Muscle layer of colon (tissue), 2 donors: ENCODE measurements around the gene POFUT2.

Source experiments
- H3K27ac ChIP-seq: one replicate; pipeline ENCODE4 v1.7.0; 2013; ENCODE audit warnings: low read depth, mild to moderate bottlenecking, low read length, moderate library complexity
- H3K27me3 ChIP-seq, 2 donors: one replicate each; pipeline ENCODE4 v1.7.0; 2013; ENCODE audit warnings: low read length in 2 of 2, mild to moderate bottlenecking in 2 of 2; ENCODE audit not compliant: insufficient read depth in 2 of 2, control insufficient read depth in 1 of 2
- H3K36me3 ChIP-seq: one replicate; pipeline ENCODE4 v1.7.0; 2013; ENCODE audit warnings: mild to moderate bottlenecking, low read length; ENCODE audit not compliant: insufficient read depth
- H3K4me1 ChIP-seq: one replicate; pipeline ENCODE4 v1.7.0; 2013; ENCODE audit warnings: mild to moderate bottlenecking, low read length; ENCODE audit not compliant: insufficient read depth
- H3K4me3 ChIP-seq, 2 donors: one replicate each; pipeline ENCODE4 v1.7.0; 2013; ENCODE audit warnings: low read length in 2 of 2, low read depth in 1 of 2, mild to moderate bottlenecking in 1 of 2, moderate library complexity in 1 of 2
- H3K9ac ChIP-seq: one replicate; pipeline ENCODE4 v1.7.0; 2013; ENCODE audit warnings: low read length
- H3K9me3 ChIP-seq: one replicate; pipeline ENCODE4 v1.7.0; 2013; ENCODE audit warnings: mild to moderate bottlenecking, low read length
- donor health status: abdominal sarcoma.
- donor health status: Adenocarcinoma of cecum.

Gene POFUT2

GRCh38 chr21:45253633-45254459 is 33.8 kb downstream of the POFUT2 start:
- H3K9ac ChIP-seq: no peak overlapping the region
- H3K4me1 ChIP-seq: peaks cover 4% of the 10 kb centered on the region
- no peaks in the 10 kb centered on the region for H3K9me3 ChIP-seq
- no peaks in the 10 kb centered on the region for H3K36me3 ChIP-seq
- H3K27me3 ChIP-seq: peaks cover 0 to 42% of the 10 kb centered on the region in 2 donors
- no peak overlapping the region for H3K27ac ChIP-seq
- no peak overlapping the region for H3K4me3 ChIP-seq

- H3K4me3 ChIP-seq: no peak overlapping the region
- no peaks in the 10 kb centered on the region for H3K36me3 ChIP-seq
- no peak overlapping the region for H3K27ac ChIP-seq
- H3K9me3 ChIP-seq: no peaks in the 10 kb centered on the region
- H3K27me3 ChIP-seq: peaks cover 0 to 42% of the 10 kb centered on the region in 2 donors
- H3K9ac ChIP-seq: no peak overlapping the region
- peaks cover 9% of the 10 kb centered on the region for H3K4me1 ChIP-seq
Measured at GRCh38 chr21:45253180-45253579, 34.5 kb downstream of the POFUT2 start.

- H3K4me3 ChIP-seq: no peak overlapping the region
- peaks cover 11% of the 10 kb centered on the region for H3K4me1 ChIP-seq
- no peak overlapping the region for H3K27ac ChIP-seq
- no peak overlapping the region for H3K9ac ChIP-seq
- H3K36me3 ChIP-seq: no peaks in the 10 kb centered on the region
- no peaks in the 10 kb centered on the region for H3K9me3 ChIP-seq
- peaks cover 0 to 36% of the 10 kb centered on the region in 2 donors for H3K27me3 ChIP-seq
Measured at GRCh38 chr21:45252448-45252925, 35.2 kb downstream of the POFUT2 start.

GRCh38 chr21:45251635-45252447 is 35.9 kb downstream of the POFUT2 start:
- Histone ChIP-seq H3K4me1 (peaks cover 11% of the 10 kb centered on the region), H3K9me3 (no peaks in the 10 kb centered on the region), H3K27ac (no peak overlapping the region), H3K27me3 (peaks cover 0 to 30% of the 10 kb centered on the region in 2 donors), H3K36me3 (no peaks in the 10 kb centered on the region), H3K9ac (no peak overlapping the region), H3K4me3 (no peak overlapping the region)

GRCh38 chr21:45250914-45251634 is 36.6 kb downstream of the POFUT2 start:
- Histone ChIP-seq H3K27me3 (peaks cover 0 to 22% of the 10 kb centered on the region in 2 donors), H3K36me3 (no peaks in the 10 kb centered on the region), H3K4me1 (peaks cover 11% of the 10 kb centered on the region), H3K9me3 (no peaks in the 10 kb centered on the region), H3K9ac (no peak overlapping the region), H3K27ac (no peak overlapping the region), H3K4me3 (no peak overlapping the region)

- no peak overlapping the region for H3K9ac ChIP-seq
- no peak overlapping the region for H3K4me3 ChIP-seq
- H3K27ac ChIP-seq: peak overlapping the region; percentile 50
- H3K27me3 ChIP-seq: peaks cover 0 to 16% of the 10 kb centered on the region in 2 donors
- no peaks in the 10 kb centered on the region for H3K36me3 ChIP-seq
- H3K4me1 ChIP-seq: peaks cover 11% of the 10 kb centered on the region
- H3K9me3 ChIP-seq: no peaks in the 10 kb centered on the region
Measured at GRCh38 chr21:45250272-45250671, 37.4 kb downstream of the POFUT2 start.

- Histone ChIP-seq H3K4me1 (peaks cover 11% of the 10 kb centered on the region), H3K27ac (peak overlapping the region; percentile 50), H3K27me3 (peaks cover 0 to 16% of the 10 kb centered on the region in 2 donors), H3K4me3 (no peak overlapping the region), H3K9me3 (no peaks in the 10 kb centered on the region), H3K36me3 (no peaks in the 10 kb centered on the region), H3K9ac (no peak overlapping the region)
Measured at GRCh38 chr21:45249626-45250025, 38.1 kb downstream of the POFUT2 start.

DNA sequence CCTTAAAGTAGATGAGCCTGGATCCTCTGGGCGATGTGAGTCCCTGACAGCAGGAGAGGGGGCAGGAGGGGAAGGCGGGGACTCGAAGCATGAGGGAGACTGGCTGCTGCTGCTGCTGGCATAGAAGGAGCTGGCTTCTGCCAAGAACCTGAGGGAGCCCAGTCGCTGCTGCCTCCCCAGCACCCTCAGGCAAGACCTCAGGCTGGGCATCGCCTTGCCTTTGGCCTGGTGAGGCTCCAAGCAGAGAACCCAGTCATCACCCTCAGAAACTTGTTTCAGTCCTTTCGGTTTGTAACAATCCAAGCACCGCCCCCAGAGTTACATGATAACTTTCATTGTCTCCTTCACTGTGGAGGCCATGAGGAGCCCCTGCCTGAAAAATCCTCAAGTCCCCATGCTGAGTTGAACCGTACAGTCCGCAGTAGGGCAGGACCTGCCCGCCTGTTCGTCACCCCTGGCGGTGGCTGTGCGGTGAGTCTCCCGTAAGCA is 38.8 kb downstream of the POFUT2 start:
- Histone ChIP-seq H3K27ac (peak overlapping the region; percentile 20), H3K36me3 (no peaks in the 10 kb centered on the region), H3K9ac (peak overlapping the region; percentile 10), H3K4me3 (peak overlapping the region; percentile 8 to 47), H3K27me3 (peaks cover 0 to 13% of the 10 kb centered on the region in 2 donors), H3K4me1 (peaks cover 11% of the 10 kb centered on the region), H3K9me3 (no peaks in the 10 kb centered on the region)

DNA sequence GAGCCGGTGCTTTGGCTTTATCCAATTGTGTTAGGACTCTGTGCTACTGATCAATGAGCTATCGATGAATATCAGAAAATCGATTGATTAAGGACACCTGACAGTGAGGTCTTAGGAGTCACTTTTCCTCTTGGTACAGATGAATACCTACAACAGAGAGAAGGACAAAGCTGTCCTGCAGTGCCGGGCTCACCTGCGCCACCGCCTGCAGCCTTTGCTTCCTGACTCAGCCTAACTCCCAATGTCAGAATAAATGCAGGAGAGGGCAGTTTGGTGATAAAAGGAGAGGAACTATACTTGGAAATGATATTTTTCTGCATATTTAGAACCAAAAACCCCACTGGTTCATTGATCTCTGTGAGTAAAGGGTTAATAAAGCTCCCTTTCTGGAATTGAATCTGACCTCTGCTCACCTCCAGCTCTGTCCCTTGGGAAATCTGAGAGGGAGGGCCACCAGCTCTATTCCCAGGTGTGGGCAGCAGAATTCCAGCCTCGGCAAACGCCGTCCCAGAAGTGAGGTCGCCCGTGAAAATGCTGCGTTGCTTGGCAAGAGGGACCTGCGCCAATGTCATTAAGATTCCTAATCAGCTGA is 39.3 kb downstream of the POFUT2 start:
- peak overlapping the region; percentile 9 for H3K27ac ChIP-seq
- H3K27me3 ChIP-seq: peaks cover 0 to 9% of the 10 kb centered on the region in 2 donors
- no peaks in the 10 kb centered on the region for H3K36me3 ChIP-seq
- peaks cover 11% of the 10 kb centered on the region for H3K4me1 ChIP-seq
- H3K4me3 ChIP-seq: peak overlapping the region; percentile 8 to 47
- no peaks in the 10 kb centered on the region for H3K9me3 ChIP-seq
- H3K9ac ChIP-seq: peak overlapping the region; percentile 10

GRCh38 chr21:45246386-45247320 is 41.0 kb downstream of the POFUT2 start:
- no peak overlapping the region for H3K27ac ChIP-seq
- peaks cover 11% of the 10 kb centered on the region for H3K4me1 ChIP-seq
- peaks cover under 1% of the 10 kb centered on the region for H3K9me3 ChIP-seq
- no peaks in the 10 kb centered on the region for H3K36me3 ChIP-seq
- H3K27me3 ChIP-seq: no peaks in the 10 kb centered on the region
- H3K4me3 ChIP-seq: no peak overlapping the region
- H3K9ac ChIP-seq: no peak overlapping the region
